H1 (cell line): ENCODE measurements around the gene LIPJ. TPM values are rescaled to one million over a fixed set of nuclear protein-coding genes. Genes with fewer than 3 reads are reported as not detected.

Experiments
- CTCF ChIA-PET: fragments of 300-600 bp; sonication (Branson Sonifier 250); formaldehyde crosslinking; loops from one replicate; lab custom pipeline; 2021; ENCODE audit not compliant: partially characterized antibody; lab: Charles Lee
- POLR2A ChIA-PET: fragments of 300-600 bp; sonication (Branson Sonifier 250); formaldehyde crosslinking; loops from one replicate; lab custom pipeline; 2021; ENCODE audit warnings: inconsistent platforms; ENCODE audit not compliant: partially characterized antibody; lab: Charles Lee
- DNase-seq, 2 experiments: peaks; one replicate each; pipeline versions ENCODE4 v3.0.0 to v3.0.0-alpha.2; 2010 to 2022; ENCODE audit warnings: low spot score in 2 of 2, low read depth in 1 of 2, mixed read lengths in 1 of 2
- FAIRE-seq: peaks from 2 replicates; lab custom pipeline; 2011; peaks lifted over from hg19 to GRCh38; lab: Jason Lieb, UNC
- H2AFZ ChIP-seq: 2 replicates; pipeline ENCODE4 v1.8.1; 2012; ENCODE audit warnings: low read length, inconsistent platforms
- H2AK5ac ChIP-seq: 2 replicates; pipeline ENCODE4 v1.6.1; 2013; ENCODE audit warnings: low read depth, low read length
- H2BK120ac ChIP-seq: replicated peaks from 2 replicates; pipeline ENCODE3; 2013; ENCODE audit warnings: low read depth, low read length, inconsistent platforms
- H2BK12ac ChIP-seq: 2 replicates; pipeline ENCODE4 v1.6.1; 2013; ENCODE audit warnings: low read depth, low read length
- H2BK15ac ChIP-seq: 2 replicates; pipeline ENCODE4 v1.6.1; 2013; ENCODE audit warnings: low read length
- H2BK20ac ChIP-seq: 2 replicates; pipeline ENCODE4 v1.6.1; 2013; ENCODE audit warnings: low read length
- H2BK5ac ChIP-seq: 2 replicates; pipeline ENCODE4 v1.6.1; 2013; ENCODE audit warnings: low read depth, low read length
- H3K14ac ChIP-seq: 2 replicates; pipeline ENCODE4 v1.6.1; 2013; ENCODE audit warnings: inconsistent platforms; ENCODE audit not compliant: insufficient read length
- H3K18ac ChIP-seq: 2 replicates; pipeline ENCODE4 v1.6.1; 2013; ENCODE audit warnings: low read length; ENCODE audit errors: extremely low read depth
- H3K23ac ChIP-seq: 2 replicates; pipeline ENCODE4 v1.6.1; 2013; ENCODE audit warnings: inconsistent platforms; ENCODE audit not compliant: insufficient read length
- H3K23me2 ChIP-seq: 2 replicates; pipeline ENCODE4 v1.6.1; 2013; ENCODE audit warnings: low read depth, low read length
- H3K27ac ChIP-seq: 2 replicates; pipeline ENCODE4 v1.6.1; 2011; ENCODE audit warnings: low read depth, low read length, inconsistent platforms
- H3K27me3 ChIP-seq, 4 experiments: replicated peaks in 1 of 4; 1 replicate in 1 of 4; 2 replicates in 3 of 4; pipeline versions ENCODE4 v1.6.1 to v1.8.1; 2011 to 2013; ENCODE audit warnings: low read length in 3 of 4, mild to moderate bottlenecking in 3 of 4, inconsistent platforms in 2 of 4, mixed read lengths in 2 of 4, moderate library complexity in 1 of 4; ENCODE audit not compliant: control insufficient read depth in 3 of 4, insufficient read depth in 3 of 4; ENCODE audit errors: extremely low read depth in 1 of 4
- H3K36me3 ChIP-seq, 4 experiments: 2 replicates each; pipeline versions ENCODE4 v1.6.1 to v1.8.1; 2011 to 2013; ENCODE audit warnings: mild to moderate bottlenecking in 4 of 4, low read length in 3 of 4, moderate library complexity in 2 of 4, control low read depth in 1 of 4, inconsistent platforms in 1 of 4; ENCODE audit not compliant: insufficient read depth in 4 of 4, control insufficient read depth in 2 of 4
- H3K4ac ChIP-seq: replicated peaks from 2 replicates; pipeline ENCODE3; 2013; ENCODE audit warnings: low read length, low read depth, mixed read lengths, inconsistent platforms; ENCODE audit not compliant: insufficient read length
- H3K4me1 ChIP-seq, 4 experiments: replicated peaks in 1 of 4; 1 replicate in 1 of 4; 2 replicates in 3 of 4; pipeline versions ENCODE4 v1.6.1 to v1.8.1; 2011 to 2013; ENCODE audit warnings: low read length in 3 of 4, inconsistent platforms in 2 of 4, mixed read lengths in 1 of 4; ENCODE audit not compliant: insufficient read depth in 4 of 4, control insufficient read depth in 3 of 4
- H3K4me2 ChIP-seq, 2 experiments: 2 replicates each; pipeline versions ENCODE4 v1.6.1 to v1.8.1; 2011 to 2013; ENCODE audit warnings: low read depth in 2 of 2, low read length in 2 of 2, control low read depth in 1 of 2, inconsistent platforms in 1 of 2, mild to moderate bottlenecking in 1 of 2; ENCODE audit not compliant: insufficient read depth in 1 of 2
- H3K4me3 ChIP-seq, 4 experiments: fragments of 200-600, 300-600 bp in 1 of 4; sonication (generic), shearing (Covaris generic), sonication (Bioruptor Twin) in 1 of 4; 2 replicates each; pipeline versions ENCODE4 v1.5.1 to v1.8.1; 2011 to 2016; ENCODE audit warnings: low read length in 4 of 4, low read depth in 3 of 4, control low read depth in 2 of 4, inconsistent platforms in 2 of 4, mild to moderate bottlenecking in 2 of 4, mixed read lengths in 1 of 4, moderate library complexity in 1 of 4; ENCODE audit not compliant: insufficient read depth in 2 of 4; ENCODE audit errors: extremely low read depth in 1 of 4
- H3K56ac ChIP-seq: replicated peaks from 2 replicates; pipeline ENCODE3; 2013; ENCODE audit warnings: low read depth, mild to moderate bottlenecking, mixed read lengths, low read length, inconsistent platforms; ENCODE audit not compliant: insufficient read length
- H3K79me1 ChIP-seq: 2 replicates; pipeline ENCODE4 v1.6.1; 2013; ENCODE audit warnings: low read depth, low read length, control low read depth
- H3K79me2 ChIP-seq, 2 experiments: 2 replicates each; pipeline versions ENCODE4 v1.6.1 to v1.8.1; 2012 to 2013; ENCODE audit warnings: low read length in 2 of 2, mild to moderate bottlenecking in 2 of 2, inconsistent platforms in 1 of 2; ENCODE audit not compliant: insufficient read depth in 2 of 2, control insufficient read depth in 1 of 2
- H3K9ac ChIP-seq, 4 experiments: replicated peaks in 1 of 4; 1 replicate in 1 of 4; 2 replicates in 3 of 4; pipeline versions ENCODE4 v1.6.1 to v1.8.1; 2011 to 2013; ENCODE audit warnings: low read depth in 3 of 4, low read length in 3 of 4, control low read depth in 2 of 4, mild to moderate bottlenecking in 2 of 4, moderate library complexity in 2 of 4, inconsistent platforms in 1 of 4; ENCODE audit errors: extremely low read depth in 1 of 4
- H3K9me3 ChIP-seq, 2 experiments: 2 replicates each; pipeline versions ENCODE4 v1.6.1 to v1.8.1; 2012 to 2013; ENCODE audit warnings: mild to moderate bottlenecking in 2 of 2, moderate library complexity in 2 of 2, control low read depth in 1 of 2, inconsistent platforms in 1 of 2, low read depth in 1 of 2, low read length in 1 of 2, mixed read lengths in 1 of 2; ENCODE audit not compliant: insufficient read depth in 2 of 2
- H4K20me1 ChIP-seq, 2 experiments: replicated peaks in 1 of 2; 2 replicates each; pipeline versions ENCODE3 to v1.8.1; 2011 to 2013; ENCODE audit warnings: inconsistent platforms in 2 of 2, low read length in 2 of 2, mild to moderate bottlenecking in 1 of 2; ENCODE audit not compliant: insufficient read depth in 2 of 2, control insufficient read depth in 1 of 2
- H4K5ac ChIP-seq: 2 replicates; pipeline ENCODE4 v1.6.1; 2013; ENCODE audit warnings: low read length, low read depth, mixed read lengths, inconsistent platforms; ENCODE audit not compliant: insufficient read length
- H4K8ac ChIP-seq: 2 replicates; pipeline ENCODE4 v1.8.0; 2013; ENCODE audit warnings: mild to moderate bottlenecking, moderate library complexity, low read length, inconsistent platforms; ENCODE audit not compliant: insufficient read depth; ENCODE audit errors: extremely low read depth
- H4K91ac ChIP-seq: replicated peaks from 2 replicates; pipeline ENCODE3; 2013; ENCODE audit warnings: low read length, mixed read lengths, inconsistent platforms; ENCODE audit not compliant: insufficient read length
- EP300 ChIP-seq, 2 experiments: IDR thresholded peaks; 1 replicate in 1 of 2; 2 replicates in 1 of 2; pipeline ENCODE4 v1.6.1; 2011 to 2012; ENCODE audit warnings: low read depth in 2 of 2, low read length in 2 of 2, mild to moderate bottlenecking in 2 of 2, borderline replicate concordance in 1 of 2, inconsistent platforms in 1 of 2, moderate library complexity in 1 of 2
- HDAC2 ChIP-seq, 2 experiments: fragments of 300-600 bp in 1 of 2; sonication (generic) in 1 of 2; IDR thresholded peaks; 2 replicates each; pipeline ENCODE4 v1.6.1; 2011 to 2012; ENCODE audit warnings: low read depth in 2 of 2, low read length in 2 of 2, mild to moderate bottlenecking in 2 of 2, moderate library complexity in 2 of 2, borderline replicate concordance in 1 of 2, inconsistent platforms in 1 of 2
- HDAC6 ChIP-seq: IDR thresholded peaks from one replicate; pipeline ENCODE4 v1.7.1; 2012; ENCODE audit warnings: low read depth, mild to moderate bottlenecking, inconsistent platforms, low read length, moderate library complexity
- JUN ChIP-seq: IDR thresholded peaks from 2 replicates; pipeline ENCODE4 v1.6.1; 2011; ENCODE audit warnings: low read depth, mild to moderate bottlenecking, improper control_type of control experiment, low read length
- NANOG ChIP-seq: IDR thresholded peaks from 2 replicates; pipeline ENCODE4 v1.6.1; 2011; ENCODE audit warnings: low read length, low read depth, mild to moderate bottlenecking, inconsistent platforms; ENCODE audit not compliant: insufficient read depth, poor library complexity, severe bottlenecking
- PHF8 ChIP-seq: fragments of 200-600 bp; sonication (generic); conservative IDR thresholded peaks from 2 replicates; pipeline ENCODE4 v1.7.1; 2012; ENCODE audit warnings: low read depth, mild to moderate bottlenecking, inconsistent platforms, low read length, moderate library complexity
- POLR2AphosphoS5 ChIP-seq: IDR thresholded peaks from 2 replicates; pipeline ENCODE4 v1.6.1; 2011; ENCODE audit warnings: low read depth, low read length
- RBBP5 ChIP-seq: IDR thresholded peaks from 2 replicates; pipeline ENCODE4 v1.7.1; 2012; ENCODE audit warnings: low read depth, mild to moderate bottlenecking, inconsistent platforms, low read length, moderate library complexity, borderline replicate concordance
- SIN3A ChIP-seq, 2 experiments: IDR thresholded peaks in 1 of 2; conservative IDR thresholded peaks in 1 of 2; 2 replicates each; pipeline ENCODE4 v1.6.1; 2011 to 2012; ENCODE audit warnings: low read length in 2 of 2, improper control_type of control experiment in 1 of 2, low read depth in 1 of 2, mild to moderate bottlenecking in 1 of 2
- TBP ChIP-seq: IDR thresholded peaks from 2 replicates; pipeline ENCODE4 v1.6.1; 2011; ENCODE audit warnings: low read depth, low read length, improper control_type of control experiment
- TCF12 ChIP-seq: IDR thresholded peaks from 2 replicates; pipeline ENCODE4 v1.6.1; 2011; ENCODE audit warnings: low read depth, mild to moderate bottlenecking, low read length
- WGBS, 2 experiments: shearing (Covaris generic) in 1 of 2; methylation state at CpG; one replicate each; pipeline versions ENCODE4 v1.1.6 to v1.1.7; 2013 to 2015; ENCODE audit warnings: low lambda C conversion rate in 2 of 2, mixed read lengths in 2 of 2, inconsistent platforms in 1 of 2, low coverage in 1 of 2, missing lambda C conversion rate in 1 of 2; ENCODE audit not compliant: insufficient replicate concordance in 2 of 2, insufficient coverage in 1 of 2, insufficient read length in 1 of 2; ENCODE audit errors: extremely low coverage in 1 of 2, missing lambda C conversion rate in 1 of 2; 5-methylcytosine and 5-hydroxymethylcytosine counted together
- polyA plus RNA-seq, 7 experiments: library from polyadenylated mRNA; depleted of rRNA in 3 of 7; stranded (reverse) in 5 of 7; unstranded in 2 of 7; fragments of >200 nt in 5 of 7; fragments of 200-250 nt in 2 of 7; gene quantifications; 1 replicate in 5 of 7; 2 replicates in 1 of 7; 4 replicates in 1 of 7; pipeline versions ENCODE4 v1.2.1 to v1.2.3, GENCODE V29; 2011 to 2013; ENCODE audit warnings: missing spikeins in 2 of 7, mixed read lengths in 2 of 7
- total RNA-seq: library from RNA; stranded (reverse); fragmentation: NEBNext Ultra II Directional; extraction: Animal tissue kit (Norgen Biotek cat#: 25700); gene quantifications from 2 replicates; pipeline ENCODE4 v1.2.1, GENCODE V29; 2021

LIPJ gene
- total and polyA plus RNA-seq, 2 of the 8 experiments (the other 6 are each of a cell fraction or from before 2014, with no cell fraction given), result not detected

- Histone ChIP-seq H3K14ac (no peak overlapping the region), H3K4ac (no peak overlapping the region), H3K4me2 (no peak overlapping the region), H2BK15ac (no peak overlapping the region), H3K23ac (no peak overlapping the region), H4K8ac (no peak overlapping the region), H2BK120ac (no peak overlapping the region), H3K27me3 (no peaks in the 10 kb centered on the region), H3K4me3 (no peak overlapping the region), H3K56ac (no peak overlapping the region), H2BK12ac (no peak overlapping the region)
- DNase-seq, result no peak
- CTCF ChIA-PET, result interaction anchor here (0.7 to 2.7 kb wide), 4 partner anchors 9 to 185 kb away, joined by 3 to 7 read pairs (median 3); partner anchors contain the start of gene RNLS
- WGBS, 2 experiments, result 96% methylated on average over 1 of the region's 1 CpG; no CpG with 5 or more reads in 1 of the 2 experiments
- TF ChIP-seq HDAC6, result no peak
- TF ChIP-seq PHF8, result no peak
- TF ChIP-seq HDAC2 (IDR thresholded peaks at IDR 0.05; ENCODE audit: borderline replicate concordance in 1 of 2, low read depth in 2 of 2, low read length in 2 of 2), result no peak
- TF ChIP-seq RBBP5, result no peak
- no peak for TF ChIP-seq EP300 (IDR thresholded peaks at IDR 0.05; ENCODE audit: borderline replicate concordance in 1 of 2, low read depth in 2 of 2, low read length in 2 of 2)
- no peak for TF ChIP-seq SIN3A (conservative IDR thresholded peaks at IDR 0.05 in 1 of 2, IDR thresholded peaks at IDR 0.05 in 1 of 2; ENCODE audit: low read depth in 1 of 2, low read length in 2 of 2)
- TF ChIP-seq JUN, result no peak
- no peak for TF ChIP-seq TCF12
- TF ChIP-seq TBP, result no peak
- no peak for TF ChIP-seq POLR2AphosphoS5
- no peak for TF ChIP-seq NANOG
- TF ChIP-seq, all 59 proteins: peak for 0
- H3K4me1 ChIP-seq, result no peaks in the 10 kb centered on the region
- H3K79me1 ChIP-seq, result no peaks in the 10 kb centered on the region
- H4K5ac ChIP-seq, result no peak overlapping the region
- POLR2A ChIA-PET, result no interaction called here
- H2AK5ac ChIP-seq, result no peak overlapping the region
- no peaks in the 10 kb centered on the region; the same call in 1 of the 2 replicates for H3K23me2 ChIP-seq
- FAIRE-seq, result no peak
- H4K91ac ChIP-seq, result no peak overlapping the region
- no peak overlapping the region for H2BK5ac ChIP-seq
- no peaks in the 10 kb centered on the region for H4K20me1 ChIP-seq
- H3K18ac ChIP-seq, result no peak overlapping the region
- H2BK20ac ChIP-seq, result no peak overlapping the region
- H3K9me3 ChIP-seq, result no peaks in the 10 kb centered on the region
- H2AFZ ChIP-seq, result no peak overlapping the region
- no peaks in the 10 kb centered on the region for H3K79me2 ChIP-seq
- H3K9ac ChIP-seq, result no peak overlapping the region
- no peaks in the 10 kb centered on the region for H3K36me3 ChIP-seq
- no peak overlapping the region for H3K27ac ChIP-seq
Observed at GRCh38 chr10:88562152-88562551, 24.4 kb upstream of the LIPJ start.
